Endothelial cell of umbilical vein (primary cell): Measurements from ENCODE around the gene TPBG. TPM values are rescaled to one million over a fixed set of nuclear protein-coding genes. Genes with fewer than 3 reads are reported as not detected.

Experiments
- BruUV-seq: library from RNA; stranded (reverse); fragments of 400-500 nt; replicated peaks from 2 replicates; lab custom pipeline; 2021; lab: Mats Ljungman, UMichigan
- CTCF ChIA-PET: fragments of 300-600, 350-600 bp; sonication (Branson Sonifier 250); formaldehyde crosslinking; loops from one replicate; lab custom pipeline; 2021; ENCODE audit warnings: antibody characterized with exemption, inconsistent platforms; lab: Charles Lee
- POLR2A ChIA-PET: fragments of 300-600, 350-600 bp; sonication (Branson Sonifier 250); formaldehyde crosslinking; loops from one replicate; lab custom pipeline; 2021; ENCODE audit warnings: antibody characterized with exemption, inconsistent platforms; lab: Charles Lee
- DNase-seq: peaks from one replicate; pipeline ENCODE4 v3.0.0-alpha.2; 2011; ENCODE audit warnings: low read depth, low spot score
- FAIRE-seq: peaks from 2 replicates; lab custom pipeline; 2011; peaks lifted over from hg19 to GRCh38; lab: Jason Lieb, UNC
- H2AFZ ChIP-seq: 2 replicates; pipeline ENCODE4 v1.6.0; 2012; ENCODE audit warnings: low read depth, low read length, control low read depth, inconsistent platforms
- H3K27ac ChIP-seq: 2 replicates; pipeline ENCODE4 v1.5.1; 2011; ENCODE audit warnings: low read depth, mild to moderate bottlenecking, control low read depth, low read length, moderate library complexity; ENCODE audit not compliant: insufficient read depth
- H3K27me3 ChIP-seq, 2 experiments: 2 replicates each; pipeline versions ENCODE4 v1.6.0 to v1.6.1; 2011; ENCODE audit warnings: low read length in 2 of 2, mixed read lengths in 1 of 2; ENCODE audit not compliant: control insufficient read depth in 2 of 2, insufficient read depth in 2 of 2
- H3K36me3 ChIP-seq, 2 experiments: 2 replicates in 1 of 2; 3 replicates in 1 of 2; pipeline ENCODE4 v1.5.1; 2011; ENCODE audit warnings: low read length in 2 of 2, mild to moderate bottlenecking in 1 of 2, moderate library complexity in 1 of 2; ENCODE audit not compliant: control insufficient read depth in 2 of 2, insufficient read depth in 2 of 2; ENCODE audit errors: extremely low read depth in 1 of 2
- H3K4me1 ChIP-seq: 3 replicates; pipeline ENCODE4 v1.5.1; 2011; ENCODE audit warnings: mild to moderate bottlenecking, low read length; ENCODE audit not compliant: control insufficient read depth, insufficient read depth; ENCODE audit errors: extremely low read depth
- H3K4me2 ChIP-seq: 2 replicates; pipeline ENCODE4 v1.6.1; 2011; ENCODE audit warnings: low read length, control low read depth, mixed read lengths; ENCODE audit not compliant: insufficient read depth
- H3K4me3 ChIP-seq, 3 experiments: fragments of 200-600 bp in 1 of 3; sonication (generic), shearing (Covaris generic) in 1 of 3; replicated peaks in 1 of 3; 2 replicates each; pipeline ENCODE4 v1.5.1; 2011 to 2016; ENCODE audit warnings: control low read depth in 3 of 3, low read length in 3 of 3, mild to moderate bottlenecking in 2 of 3, inconsistent platforms in 1 of 3, low read depth in 1 of 3, moderate library complexity in 1 of 3; ENCODE audit not compliant: insufficient read depth in 1 of 3
- H3K79me2 ChIP-seq: 2 replicates; pipeline ENCODE4 v1.6.0; 2012; ENCODE audit warnings: low read length, inconsistent platforms; ENCODE audit not compliant: control insufficient read depth, insufficient read depth
- H3K9ac ChIP-seq: replicated peaks from 2 replicates; pipeline ENCODE3; 2011; ENCODE audit warnings: low read length, control low read depth; ENCODE audit not compliant: insufficient read depth; ENCODE audit errors: extremely low read depth
- H3K9me1 ChIP-seq: replicated peaks from 3 replicates; pipeline ENCODE4 v1.6.0; 2011; ENCODE audit warnings: mild to moderate bottlenecking, low read length; ENCODE audit not compliant: control insufficient read depth, insufficient read depth; ENCODE audit errors: extremely low read depth
- H3K9me3 ChIP-seq: replicated peaks from 2 replicates; pipeline ENCODE4 v1.5.1; 2012; ENCODE audit warnings: low read length, inconsistent platforms; ENCODE audit not compliant: control insufficient read depth, insufficient read depth
- H4K20me1 ChIP-seq: replicated peaks from 2 replicates; pipeline ENCODE3; 2011; ENCODE audit warnings: mild to moderate bottlenecking, low read length; ENCODE audit not compliant: control insufficient read depth, insufficient read depth; ENCODE audit errors: extremely low read depth
- CTCF ChIP-seq, 2 donors: IDR thresholded peaks; 1 replicate in 1 of 2; 2 replicates in 1 of 2; pipeline ENCODE4 v1.5.1; 2011; ENCODE audit warnings: low read length in 2 of 2, mild to moderate bottlenecking in 2 of 2, moderate library complexity in 2 of 2, control low read depth in 1 of 2, inconsistent platforms in 1 of 2, low read depth in 1 of 2; ENCODE audit not compliant: insufficient read depth in 1 of 2; ENCODE audit errors: extremely low read depth in 1 of 2
- EZH2 ChIP-seq: IDR thresholded peaks from 2 replicates; pipeline ENCODE4 v1.6.1; 2012; ENCODE audit warnings: borderline replicate concordance, low read depth, mild to moderate bottlenecking, moderate library complexity, low read length, inconsistent platforms; ENCODE audit not compliant: severe bottlenecking
- FOS ChIP-seq: IDR thresholded peaks from 2 replicates; pipeline ENCODE4 v1.6.1; 2011; ENCODE audit warnings: mild to moderate bottlenecking, low read length, moderate library complexity, borderline replicate concordance; ENCODE audit not compliant: insufficient read depth
- GATA2 ChIP-seq: IDR thresholded peaks from 2 replicates; pipeline ENCODE4 v1.7.0; 2011; ENCODE audit warnings: low read depth, mild to moderate bottlenecking, moderate library complexity, mixed read lengths, low read length; ENCODE audit not compliant: insufficient read length, insufficient read depth
- JUN ChIP-seq: IDR thresholded peaks from 2 replicates; pipeline ENCODE4 v1.6.1; 2011; ENCODE audit warnings: borderline replicate concordance, low read depth; ENCODE audit not compliant: insufficient read length, insufficient read depth
- MAX ChIP-seq: IDR thresholded peaks from 2 replicates; pipeline ENCODE4 v1.6.1; 2011; ENCODE audit not compliant: insufficient read depth, insufficient read length
- MYC ChIP-seq: IDR thresholded peaks from one replicate; pipeline ENCODE4 v1.6.1; 2011; ENCODE audit warnings: mild to moderate bottlenecking, low read depth, low read length
- POLR2A ChIP-seq: IDR thresholded peaks from 2 replicates; pipeline ENCODE4 v1.6.1; 2012; ENCODE audit warnings: low read depth, mild to moderate bottlenecking, control low read depth, low read length
- POLR2AphosphoS5 ChIP-seq: IDR thresholded peaks from 2 replicates; pipeline ENCODE4 v1.6.1; 2012; ENCODE audit warnings: low read depth, mild to moderate bottlenecking, control low read depth, low read length, moderate library complexity; ENCODE audit not compliant: insufficient read depth
- dilution Hi-C: fragments of 300-500 bp; cut with MboI; formaldehyde crosslinking; loops from one replicate; pipeline ENCODE4 v1.15.0; 2019; ENCODE audit warnings: low sequenced_read_pairs; ENCODE audit not compliant: extremely low pct_ligation_motif_present
- intact Hi-C: fragments of 100-400 bp; cut with micrococcal nuclease; formaldehyde crosslinking; loops from one replicate; pipeline ENCODE4 v1.10.0; 2022
- polyA plus RNA-seq, 4 experiments: library from polyadenylated mRNA; depleted of rRNA in 3 of 4; stranded (reverse) in 3 of 4; unstranded in 1 of 4; fragments of >200 nt; gene quantifications; 2 replicates each; pipeline versions ENCODE4 v1.2.1 to v1.2.3, GENCODE V29; 2011 to 2012; ENCODE audit warnings: missing spikeins in 1 of 4
- total RNA-seq: library from RNA; stranded (reverse); gene quantifications from 2 replicates; pipeline ENCODE4 v1.2.3, GENCODE V29; 2021

TPBG gene
- total and polyA plus RNA-seq, 2 donors (not counting 3 experiments of a cell fraction or from before 2014, with no cell fraction given) = 7.5 to 9.0 TPM

- ChIA-PET CTCF (interaction anchor here (0.7 kb wide), 1 partner anchor 8 kb away, joined by 3 read pairs; no protein-coding TSS in a partner anchor), POLR2A (no interaction called here)
- BruUV-seq = no TSS peak
- no peaks in the 10 kb centered on the region for H3K9me1 ChIP-seq
- intact Hi-C loops (no loop called here), dilution Hi-C loops (no loop called here)
- H3K4me3 ChIP-seq = no peak overlapping the region
- no peaks in the 10 kb centered on the region for H3K9me3 ChIP-seq
- no peak overlapping the region for H2AFZ ChIP-seq
- no peak overlapping the region for H3K27ac ChIP-seq
- no peaks in the 10 kb centered on the region for H3K36me3 ChIP-seq
- H3K4me2 ChIP-seq = no peak overlapping the region
- H3K4me1 ChIP-seq = no peaks in the 10 kb centered on the region
- H3K27me3 ChIP-seq = no peaks in the 10 kb centered on the region
- DNase-seq (no peak), FAIRE-seq (no peak)
- TF ChIP-seq JUN (no peak), MAX (no peak), EZH2 (no peak), GATA2 (no peak), FOS (no peak), CTCF (IDR thresholded peaks at IDR 0.05; ENCODE audit: extremely low read depth in 1 of 2, insufficient read depth in 1 of 2, low read depth in 1 of 2, low read length in 2 of 2) (no peak), POLR2A (no peak), POLR2AphosphoS5 (no peak), MYC (no peak)
- no peaks in the 10 kb centered on the region for H4K20me1 ChIP-seq
- H3K9ac ChIP-seq = no peak overlapping the region
- no peaks in the 10 kb centered on the region for H3K79me2 ChIP-seq
Observed at GRCh38 chr6:82370788-82371187, 7.2 kb downstream of the TPBG start.
